Activated CD8-positive, alpha-beta memory T cell treated with anti-CD3 and anti-CD28 coated beads for 36 hours (primary cell): ENCODE results near the gene TPI1. TPM values are rescaled to one million over a fixed set of nuclear protein-coding genes. Genes with fewer than 3 reads are reported as not detected.

Experiments used
- CTCF ChIA-PET: fragments of 350-600 bp; sonication (Branson Sonifier 250); formaldehyde crosslinking; loops from one replicate; lab custom pipeline; 2021; ENCODE audit warnings: antibody characterized with exemption; lab: Charles Lee
- POLR2A ChIA-PET: fragments of 350-600 bp; sonication (Branson Sonifier 250); formaldehyde crosslinking; loops from one replicate; lab custom pipeline; 2021; ENCODE audit warnings: antibody characterized with exemption; lab: Charles Lee
- total RNA-seq, 2 experiments: library from RNA; stranded (reverse); gene quantifications; one replicate each; pipeline ENCODE4 v1.2.3, GENCODE V29; 2021

Gene TPI1
- total RNA-seq, 2 experiments from 2014 or later: 1,928 to 1,984 TPM

GRCh38 chr12:6826734-6827436 lies 40.4 kb upstream of the TPI1 start:
- CTCF ChIA-PET: interaction anchor here (0.6 to 9.6 kb wide), 10 partner anchors 8 to 237 kb away, joined by 3 to 91 read pairs (median 6); partner anchors contain the start of genes COPS7A and MLF2
- POLR2A ChIA-PET: interaction anchor here (0.7 kb wide), 1 partner anchor 60 kb away, joined by 3 read pairs; no protein-coding TSS in a partner anchor

DNA sequence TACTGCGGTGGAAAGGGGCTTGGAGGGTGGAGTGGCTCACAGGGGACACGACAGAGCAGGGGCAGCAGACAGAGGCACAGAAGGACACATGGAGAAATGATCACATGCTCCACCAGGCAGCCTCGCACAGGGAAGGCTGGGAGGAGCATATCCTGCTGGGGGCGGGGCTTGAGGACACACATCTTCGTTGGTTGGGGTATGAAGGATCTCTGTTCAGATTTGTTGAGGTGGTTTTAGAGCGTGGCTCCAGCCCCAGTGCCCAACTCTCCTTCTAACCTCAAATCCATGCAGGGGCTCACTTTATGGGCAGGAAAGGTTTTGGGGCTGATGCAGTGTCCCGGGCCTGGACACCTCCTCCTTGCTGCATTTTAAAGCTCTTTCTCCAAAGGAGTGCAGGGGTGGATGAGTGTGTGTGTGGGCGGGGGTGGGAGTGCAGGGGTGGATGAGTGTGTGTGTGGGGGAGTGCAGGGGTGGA lies 39.9 kb upstream of the TPI1 start:
- ChIA-PET POLR2A (interaction anchor here (0.7 kb wide), 1 partner anchor 61 kb away, joined by 3 read pairs; no protein-coding TSS in a partner anchor), CTCF (interaction anchor here (0.6 to 9.6 kb wide), 3 partner anchors 14 to 237 kb away, joined by 3 to 91 read pairs (median 13); partner anchors contain the start of gene MLF2)

DNA sequence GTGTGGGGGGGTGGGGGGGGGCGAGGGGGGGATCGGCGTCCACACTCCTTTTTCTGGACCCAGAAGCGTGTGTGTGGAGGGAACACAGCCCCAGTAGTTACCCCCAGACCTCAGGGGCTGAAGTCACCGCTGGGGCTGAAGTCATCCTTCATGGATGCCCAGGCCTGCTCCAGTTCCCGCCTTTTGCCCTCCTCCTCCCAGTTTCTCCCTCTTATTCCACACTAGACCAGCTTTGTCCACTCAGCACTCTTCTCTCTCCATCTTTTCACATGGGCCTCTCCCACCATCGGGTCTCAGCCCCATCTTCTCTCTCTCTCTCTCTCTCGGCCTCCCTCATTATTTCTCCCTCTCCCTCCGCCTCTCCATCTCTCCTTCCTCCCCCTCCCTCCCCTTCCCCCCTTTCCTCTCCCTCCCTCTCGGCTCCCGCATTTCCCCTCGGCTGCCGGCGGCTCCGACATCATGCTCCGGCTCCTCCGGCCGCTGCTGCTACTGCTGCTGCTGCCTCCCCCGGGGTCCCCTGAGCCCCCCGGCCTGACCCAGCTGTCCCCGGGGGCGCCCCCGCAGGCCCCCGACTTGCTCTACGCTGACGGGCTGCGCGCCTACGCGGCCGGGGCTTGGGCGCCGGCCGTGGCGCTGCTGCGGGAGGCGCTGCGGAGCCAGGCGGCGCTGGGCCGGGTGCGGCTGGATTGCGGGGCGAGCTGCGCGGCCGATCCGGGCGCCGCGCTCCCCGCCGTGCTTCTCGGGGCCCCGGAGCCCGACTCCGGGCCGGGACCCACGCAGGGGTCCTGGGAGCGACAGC lies 39.1 kb upstream of the TPI1 start, which contains the start of gene P3H3:
Gene P3H3, plus strand, starts transcription at position 426 of the 799 bp plus-strand sequence. Its CDS starts 34 bp downstream, at position 460.
- ChIA-PET POLR2A (interaction anchor here (0.5 to 1.7 kb wide), 4 partner anchors 23 to 251 kb away, joined by 3 to 6 read pairs (median 4); partner anchors contain the start of genes CDCA3 and USP5), CTCF (interaction anchor here (0.9 to 9.6 kb wide), 7 partner anchors 20 to 74 kb away, joined by 3 to 91 read pairs (median 4); partner anchors contain the start of gene MLF2)

GRCh38 chr12:6828781-6829535 lies 38.4 kb upstream of the TPI1 start:
- POLR2A ChIA-PET: interaction anchor here (0.7 to 1.7 kb wide), 5 partner anchors 22 to 252 kb away, joined by 4 to 6 read pairs (median 5); partner anchors contain the start of genes CDCA3, MLF2, TPI1 and USP5

GRCh38 chr12:6829536-6830220 lies 37.7 kb upstream of the TPI1 start:
- CTCF ChIA-PET: interaction anchor here (0.8 to 9.6 kb wide), 11 partner anchors 10 to 141 kb away, joined by 3 to 91 read pairs (median 3); partner anchors contain the start of genes MLF2 and ZNF384
- POLR2A ChIA-PET: interaction anchor here (1.2 to 1.7 kb wide), 3 partner anchors 37 to 76 kb away, joined by 4 to 5 read pairs (median 5); partner anchors contain the start of genes MLF2 and TPI1

More at GRCh38 chr12:6828781-6829535, 38.4 kb upstream of the TPI1 start:
- CTCF ChIA-PET: interaction anchor here (0.8 to 9.6 kb wide), 10 partner anchors 19 to 75 kb away, joined by 3 to 91 read pairs (median 4); partner anchors contain the start of gene MLF2

DNA sequence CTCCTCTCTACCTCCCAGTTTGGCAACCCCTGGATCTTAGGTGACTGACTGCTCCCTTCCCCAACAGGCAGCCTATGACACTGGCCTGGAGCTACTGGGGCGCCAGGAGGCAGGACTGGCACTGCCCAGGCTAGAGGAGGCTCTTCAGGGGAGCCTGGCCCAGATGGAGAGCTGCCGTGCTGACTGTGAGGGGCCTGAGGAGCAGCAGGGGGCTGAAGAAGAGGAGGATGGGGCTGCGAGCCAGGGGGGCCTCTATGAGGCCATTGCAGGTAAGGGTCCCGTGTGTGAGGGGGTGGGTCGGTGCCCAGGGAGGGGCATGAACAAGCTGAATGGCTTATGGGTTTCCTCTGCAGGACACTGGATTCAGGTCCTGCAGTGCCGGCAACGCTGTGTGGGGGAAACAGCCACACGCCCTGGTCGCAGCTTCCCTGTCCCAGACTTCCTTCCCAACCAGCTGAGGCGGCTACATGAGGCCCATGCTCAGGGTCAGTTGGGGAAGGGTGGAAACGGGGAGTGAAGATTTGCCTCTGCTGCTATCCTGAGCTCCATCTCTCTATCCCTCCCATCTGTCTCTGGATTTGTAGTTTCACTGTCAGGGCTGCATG lies 36.9 kb upstream of the TPI1 start:
- POLR2A ChIA-PET: interaction anchor here (1.5 kb wide), 1 partner anchor 37 kb away, joined by 4 read pairs; the partner anchor contains the start of gene TPI1
- CTCF ChIA-PET: interaction anchor here (0.8 to 1.3 kb wide), 5 partner anchors 9 to 141 kb away, joined by 3 to 4 read pairs (median 3); partner anchors contain the start of genes MLF2, SPSB2 and ZNF384

- POLR2A ChIA-PET: no interaction called here
- CTCF ChIA-PET: interaction anchor here (0.9 to 1.3 kb wide), 5 partner anchors 35 to 142 kb away, joined by 3 to 4 read pairs (median 3); partner anchors contain the start of genes MLF2, SPSB2 and ZNF384
Measured at GRCh38 chr12:6830999-6831398, 36.3 kb upstream of the TPI1 start.

DNA sequence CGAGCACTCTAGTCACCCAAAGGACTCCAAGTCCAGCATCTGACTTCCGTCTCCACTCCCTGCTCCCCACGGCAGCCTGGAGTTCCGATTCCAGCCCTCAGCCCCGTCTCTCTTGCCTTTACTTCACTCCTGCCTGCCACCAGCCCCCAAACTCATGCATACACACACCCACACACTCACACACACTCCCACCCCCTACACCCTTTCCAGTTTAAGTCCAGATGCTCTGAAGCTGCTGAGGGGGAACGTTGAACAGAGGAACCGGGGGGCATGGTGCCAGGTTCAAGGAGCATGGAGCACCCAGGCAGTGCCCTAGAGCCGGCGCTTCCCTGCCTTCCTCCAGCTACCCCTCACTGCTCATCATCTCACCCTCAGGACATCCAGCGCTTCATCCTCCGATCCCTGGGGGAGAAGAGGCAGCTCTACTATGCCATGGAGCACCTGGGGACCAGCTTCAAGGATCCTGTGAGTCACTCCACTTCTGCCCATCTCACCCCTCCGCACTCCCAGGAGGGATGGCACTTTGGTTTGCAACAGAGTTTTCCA lies 35.8 kb upstream of the TPI1 start:
- ChIA-PET POLR2A (no interaction called here), CTCF (interaction anchor here (0.7 to 1.1 kb wide), 3 partner anchors 41 to 87 kb away, joined by 3 read pairs; partner anchors contain the start of gene SPSB2)

DNA sequence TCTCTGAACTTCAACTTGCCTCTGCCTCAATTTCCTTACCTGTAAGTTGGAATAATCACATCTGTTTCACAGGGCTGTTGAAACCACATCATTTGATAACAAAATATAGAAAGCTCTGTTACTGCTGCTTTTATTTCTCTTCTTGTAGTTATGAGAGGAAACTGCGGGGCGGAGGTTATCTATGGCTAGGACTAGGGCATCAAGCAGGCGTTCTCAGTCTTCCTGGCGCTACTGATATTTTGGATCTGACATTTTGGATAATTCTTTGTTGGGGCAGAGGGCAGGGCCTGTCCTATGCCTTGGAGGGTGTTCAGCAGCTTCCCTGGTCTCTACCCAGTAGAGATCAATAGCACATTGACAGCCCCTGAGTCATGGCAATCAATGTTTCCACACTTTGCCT lies 35.2 kb upstream of the TPI1 start:
- ChIA-PET POLR2A (no interaction called here), CTCF (interaction anchor here (0.7 to 1.1 kb wide), 4 partner anchors 52 to 87 kb away, joined by 3 read pairs; partner anchors contain the start of gene LAG3)

GRCh38 chr12:6833189-6833890 lies 34.0 kb upstream of the TPI1 start:
- CTCF ChIA-PET: interaction anchor here (0.7 to 5.1 kb wide), 8 partner anchors 8 to 275 kb away, joined by 3 to 29 read pairs (median 4); partner anchors contain the start of genes CDCA3, MLF2, PTMS and USP5
- POLR2A ChIA-PET: no interaction called here

DNA sequence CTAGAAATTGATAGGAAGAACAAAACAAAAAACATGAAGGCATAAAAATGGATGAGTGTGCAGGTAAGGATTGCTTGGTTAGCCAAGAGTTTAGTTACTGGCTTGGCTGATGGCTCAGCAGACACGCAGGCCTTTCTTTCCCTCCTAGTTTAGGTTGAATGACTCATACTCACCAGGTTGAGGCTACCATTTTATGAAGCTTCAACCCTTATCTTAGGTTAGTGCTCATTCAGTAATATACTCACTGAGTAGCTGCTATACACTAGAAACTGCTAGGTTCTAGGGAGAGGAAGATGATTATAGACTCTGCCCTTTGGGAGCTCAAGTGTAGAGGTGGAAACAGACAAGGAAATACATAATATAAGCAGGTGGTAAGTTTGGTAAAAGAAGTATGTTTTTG lies 33.1 kb upstream of the TPI1 start:
- POLR2A ChIA-PET: interaction anchor here (0.5 to 0.6 kb wide), 2 partner anchors 38 to 42 kb away, joined by 3 to 8 read pairs; no protein-coding TSS in a partner anchor
- CTCF ChIA-PET: interaction anchor here (0.7 to 5.1 kb wide), 9 partner anchors 9 to 110 kb away, joined by 3 to 29 read pairs (median 5); partner anchors contain the start of genes CDCA3, COPS7A, MLF2 and PTMS

DNA sequence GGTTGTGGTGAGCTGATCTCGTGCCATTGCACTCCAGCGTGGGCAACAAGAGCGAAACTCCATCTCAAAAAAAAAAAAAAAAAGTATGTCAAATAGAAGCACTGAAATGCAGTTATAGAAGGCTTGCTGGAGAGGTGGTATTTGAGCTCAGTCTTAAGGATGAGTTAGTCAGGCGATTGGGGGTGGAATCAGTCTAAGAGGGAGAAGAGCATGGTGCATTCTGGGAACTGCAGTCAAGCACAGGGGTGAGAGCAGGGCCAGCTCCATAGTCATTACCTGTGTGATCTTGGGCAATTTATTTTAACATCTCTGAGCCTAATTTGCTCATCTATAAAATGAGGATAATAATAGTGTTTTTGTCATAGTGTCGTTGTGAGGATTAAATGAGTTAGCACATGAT lies 32.5 kb upstream of the TPI1 start:
- ChIA-PET POLR2A (interaction anchor here (0.6 to 0.7 kb wide), 2 partner anchors 38 to 279 kb away, joined by 3 to 5 read pairs; no protein-coding TSS in a partner anchor), CTCF (interaction anchor here (0.7 to 5.1 kb wide), 12 partner anchors 9 to 230 kb away, joined by 3 to 29 read pairs (median 4); partner anchors contain the start of genes CDCA3, COPS7A, MLF2 and PTMS)

DNA sequence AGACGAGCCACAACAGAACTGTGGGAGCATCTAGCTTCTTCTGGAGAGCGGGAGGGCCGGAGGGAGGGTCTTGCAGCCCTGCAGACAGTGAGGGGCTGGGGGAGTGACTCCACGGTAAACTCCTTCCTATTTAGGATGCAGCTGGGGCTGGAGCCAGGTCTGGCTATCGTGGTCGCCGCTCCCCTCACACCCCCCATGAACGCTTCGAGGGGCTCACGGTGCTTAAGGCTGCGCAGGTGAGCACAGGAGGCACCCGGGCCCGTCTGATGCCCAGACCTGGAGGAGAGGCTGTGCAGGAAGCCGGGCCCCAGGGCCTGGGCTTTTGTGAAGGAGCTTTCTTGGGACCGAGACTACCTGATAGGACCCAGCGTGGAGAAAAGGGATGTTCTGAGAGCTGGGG lies 30.5 kb upstream of the TPI1 start:
- ChIA-PET CTCF (interaction anchor here (0.9 to 5.1 kb wide), 6 partner anchors 12 to 202 kb away, joined by 3 to 29 read pairs (median 13); partner anchors contain the start of genes CDCA3, LPAR5, MLF2 and USP5), POLR2A (no interaction called here)

- ChIA-PET POLR2A (no interaction called here), CTCF (interaction anchor here (0.9 to 5.1 kb wide), 4 partner anchors 11 to 84 kb away, joined by 3 to 29 read pairs (median 22); partner anchors contain the start of genes CDCA3, MLF2 and USP5)
Measured at GRCh38 chr12:6837370-6838060, 29.8 kb upstream of the TPI1 start.
